ENCODE measurements around the gene GPANK1. TPM values are rescaled to one million over a fixed set of nuclear protein-coding genes. Genes with fewer than 3 reads are reported as not detected.

Gene GPANK1
- total RNA-seq, 2 donors from 2014 or later = 9.2 to 11.9 TPM

DNA sequence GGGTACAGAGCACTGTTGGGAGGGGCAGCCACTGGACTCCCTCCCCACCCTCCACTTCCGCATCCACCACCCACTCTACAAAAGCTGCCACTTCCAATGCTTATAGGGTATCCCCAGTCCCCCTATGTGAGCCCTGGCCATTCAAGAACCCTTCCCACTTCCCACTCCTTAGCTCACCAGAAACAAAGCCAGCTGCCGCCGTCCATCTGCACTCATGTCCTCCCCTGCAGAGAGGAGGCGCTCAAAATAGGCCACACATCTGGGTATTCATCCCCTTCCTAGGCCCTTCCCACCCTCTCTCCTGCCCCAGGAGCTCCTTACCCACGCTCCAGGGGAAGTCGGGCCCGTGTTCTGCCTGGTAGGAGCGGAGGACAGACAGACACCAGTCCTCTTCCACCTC lies 22.5 kb upstream of the GPANK1 start:
- Mint-ChIP-seq H3K27ac (no peak overlapping the region), H3K4me3 (no peak overlapping the region), H3K27me3 (no peaks in the 10 kb centered on the region), H3K36me3 (ENCODE audit: low read depth) (peaks cover 5% of the 10 kb centered on the region), H3K4me1 (peaks cover 8% of the 10 kb centered on the region)
- H3K9me3 ChIP-seq (ENCODE audit: control insufficient read depth, low read length, poor library complexity, severe bottlenecking) = no peaks in the 10 kb centered on the region
- DNase-seq (no peak), ATAC-seq (no peak)

DNA sequence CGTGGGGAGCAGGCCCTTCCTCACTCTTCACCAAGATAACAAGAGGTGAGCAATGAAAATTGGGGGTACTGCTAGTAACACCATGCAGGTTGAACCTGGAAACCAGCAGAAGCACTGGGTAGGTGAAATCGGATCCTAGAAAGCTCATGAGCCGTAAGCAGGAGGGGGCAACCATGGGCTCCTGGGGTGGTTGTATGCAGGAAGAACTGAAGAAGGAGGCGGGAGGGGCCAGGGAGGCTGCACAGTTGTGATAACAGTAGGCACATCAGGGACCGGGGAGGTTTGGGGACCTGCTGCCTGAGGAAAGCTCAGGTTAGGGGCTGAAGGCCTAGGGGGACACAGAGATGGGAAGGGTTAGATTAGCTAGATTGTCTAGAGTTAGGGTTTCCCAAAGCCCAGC lies 21.7 kb upstream of the GPANK1 start:
- ATAC-seq = no peak
- H3K27me3 Mint-ChIP-seq = no peaks in the 10 kb centered on the region
- DNase-seq = no peak
- H3K4me1 Mint-ChIP-seq = peaks cover 11% of the 10 kb centered on the region
- no peaks in the 10 kb centered on the region for H3K9me3 ChIP-seq (ENCODE audit: control insufficient read depth, low read length, poor library complexity, severe bottlenecking)
- H3K36me3 Mint-ChIP-seq (ENCODE audit: low read depth) = peaks cover 4% of the 10 kb centered on the region
- H3K27ac Mint-ChIP-seq = peak overlapping the region; percentile 84
- no peak overlapping the region for H3K4me3 Mint-ChIP-seq

DNA sequence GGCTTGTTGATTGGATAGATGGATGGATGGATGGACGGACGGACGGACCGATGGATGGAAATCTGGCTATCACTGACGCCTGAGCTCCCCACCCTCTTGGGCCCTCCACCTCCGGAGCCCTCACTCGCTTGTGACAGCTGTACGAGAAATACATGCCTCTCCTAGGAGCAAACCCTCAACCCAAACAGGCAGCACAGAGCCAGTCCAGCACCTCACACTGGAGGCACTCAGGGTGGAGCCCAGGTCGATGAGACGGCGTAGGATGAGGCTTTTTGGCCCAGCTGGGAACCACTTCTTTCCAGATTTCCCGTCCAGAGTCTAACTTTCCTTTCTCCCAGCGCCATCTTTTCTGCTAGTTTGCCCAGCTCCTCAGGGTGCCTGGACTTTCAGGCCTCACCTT lies 18.8 kb upstream of the GPANK1 start:
- H3K4me3 Mint-ChIP-seq = no peak overlapping the region
- no peaks in the 10 kb centered on the region for H3K27me3 Mint-ChIP-seq
- no peaks in the 10 kb centered on the region for H3K9me3 ChIP-seq (ENCODE audit: control insufficient read depth, low read length, poor library complexity, severe bottlenecking)
- H3K4me1 Mint-ChIP-seq = peaks cover 26% of the 10 kb centered on the region
- no peak overlapping the region for H3K27ac Mint-ChIP-seq
- ATAC-seq (no peak), DNase-seq (no peak)
- peaks cover 4% of the 10 kb centered on the region for H3K36me3 Mint-ChIP-seq (ENCODE audit: low read depth)

DNA sequence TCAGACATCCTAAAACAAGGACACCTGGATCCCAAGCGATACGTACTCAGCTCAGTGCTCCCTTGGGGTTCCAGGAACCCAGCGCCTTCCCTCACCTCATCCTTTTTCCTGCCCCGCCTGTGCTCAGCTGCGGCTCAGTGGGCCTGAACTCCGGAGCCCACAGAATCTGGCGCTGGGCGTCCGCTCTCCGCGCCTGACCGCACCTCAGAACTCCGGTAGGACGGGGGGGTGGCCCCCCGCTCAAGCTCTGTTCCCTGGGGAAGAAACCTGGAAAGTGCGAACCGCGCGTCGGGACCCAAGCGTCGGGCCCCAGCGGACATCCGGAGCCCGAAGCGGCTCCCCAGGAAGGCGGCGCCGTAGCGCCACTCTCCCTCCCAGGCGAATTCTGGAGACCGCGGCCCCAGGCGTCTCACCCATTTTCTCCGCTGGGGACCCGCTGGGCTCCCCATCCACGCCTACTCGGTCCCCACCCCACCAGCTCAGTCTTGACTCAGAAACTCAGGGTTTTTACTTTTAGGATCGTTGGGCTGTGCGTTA lies 16.4 kb upstream of the GPANK1 start:
- H3K4me3 Mint-ChIP-seq = peak overlapping the region; percentile 93

GRCh38 chr6:31680226-31681134 lies 15.7 kb upstream of the GPANK1 start, which contains the start of gene LY6G5C:
Gene LY6G5C, minus strand, starts transcription at chr6:31681067. Its CDS starts 694 bp downstream, at chr6:31680373.
- Mint-ChIP-seq H3K4me1 (peaks cover 31% of the 10 kb centered on the region), H3K4me3 (peak within 1 kb of the TSS; percentile 93), H3K27me3 (no peaks in the 10 kb centered on the region), H3K27ac (peak within 1 kb of the TSS; percentile 96), H3K36me3 (ENCODE audit: low read depth) (no peaks in the 10 kb centered on the region)
- ATAC-seq = peak; percentile 77
- H3K9me3 ChIP-seq (ENCODE audit: control insufficient read depth, low read length, poor library complexity, severe bottlenecking) = no peaks in the 10 kb centered on the region
- DNase-seq = peak; percentile 32 to 44 (median 38)

More for the DNA sequence above, 16.4 kb upstream of the GPANK1 start:
- Mint-ChIP-seq H3K27ac (peak overlapping the region; percentile 96), H3K4me1 (peaks cover 32% of the 10 kb centered on the region), H3K27me3 (no peaks in the 10 kb centered on the region), H3K36me3 (ENCODE audit: low read depth) (peaks cover 1% of the 10 kb centered on the region)
- peak; percentile 66 for ATAC-seq
- no peaks in the 10 kb centered on the region for H3K9me3 ChIP-seq (ENCODE audit: control insufficient read depth, low read length, poor library complexity, severe bottlenecking)
- DNase-seq = peak in 1 of 3 donors; percentile 25

DNA sequence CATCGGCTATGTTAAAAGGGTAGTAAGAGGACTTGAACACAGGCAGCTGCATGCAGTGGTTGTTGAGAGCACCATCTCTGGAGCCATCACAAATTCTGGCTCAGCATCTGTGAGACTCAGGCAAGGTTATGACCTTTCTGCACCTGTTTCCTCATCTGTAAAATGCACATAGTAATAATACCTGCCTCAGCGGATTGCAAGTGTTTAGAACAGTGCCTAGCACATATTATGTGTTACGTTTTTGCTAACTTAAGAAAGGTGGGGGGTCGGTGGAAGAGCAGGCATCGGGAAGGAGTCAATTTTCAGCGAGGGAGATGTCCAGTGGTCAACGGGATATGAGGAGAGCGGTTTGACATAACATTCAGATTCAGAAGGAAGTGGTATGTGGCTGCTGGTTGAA lies 13.2 kb upstream of the GPANK1 start:
- no peak for DNase-seq
- Mint-ChIP-seq H3K4me3 (no peak overlapping the region), H3K27ac (peak overlapping the region; percentile 67), H3K4me1 (peaks cover 31% of the 10 kb centered on the region), H3K36me3 (ENCODE audit: low read depth) (peaks cover 2% of the 10 kb centered on the region), H3K27me3 (no peaks in the 10 kb centered on the region)
- no peak for ATAC-seq
- no peaks in the 10 kb centered on the region for H3K9me3 ChIP-seq (ENCODE audit: control insufficient read depth, low read length, poor library complexity, severe bottlenecking)

- Mint-ChIP-seq H3K27me3 (no peaks in the 10 kb centered on the region), H3K4me1 (peaks cover 29% of the 10 kb centered on the region), H3K4me3 (peak overlapping the region; percentile 56), H3K27ac (no peak overlapping the region), H3K36me3 (ENCODE audit: low read depth) (peaks cover 5% of the 10 kb centered on the region)
- no peak for DNase-seq
- ATAC-seq = no peak
- H3K9me3 ChIP-seq (ENCODE audit: control insufficient read depth, low read length, poor library complexity, severe bottlenecking) = no peaks in the 10 kb centered on the region
Measured at GRCh38 chr6:31676904-31677303, 12.1 kb upstream of the GPANK1 start.

GRCh38 chr6:31676322-31676903 lies 11.6 kb upstream of the GPANK1 start:
- Mint-ChIP-seq H3K27me3 (no peaks in the 10 kb centered on the region), H3K36me3 (ENCODE audit: low read depth) (peaks cover 5% of the 10 kb centered on the region), H3K4me3 (peak overlapping the region; percentile 56), H3K4me1 (peaks cover 27% of the 10 kb centered on the region), H3K27ac (no peak overlapping the region)
- ATAC-seq (no peak), DNase-seq (no peak)
- H3K9me3 ChIP-seq (ENCODE audit: control insufficient read depth, low read length, poor library complexity, severe bottlenecking) = no peaks in the 10 kb centered on the region

DNA sequence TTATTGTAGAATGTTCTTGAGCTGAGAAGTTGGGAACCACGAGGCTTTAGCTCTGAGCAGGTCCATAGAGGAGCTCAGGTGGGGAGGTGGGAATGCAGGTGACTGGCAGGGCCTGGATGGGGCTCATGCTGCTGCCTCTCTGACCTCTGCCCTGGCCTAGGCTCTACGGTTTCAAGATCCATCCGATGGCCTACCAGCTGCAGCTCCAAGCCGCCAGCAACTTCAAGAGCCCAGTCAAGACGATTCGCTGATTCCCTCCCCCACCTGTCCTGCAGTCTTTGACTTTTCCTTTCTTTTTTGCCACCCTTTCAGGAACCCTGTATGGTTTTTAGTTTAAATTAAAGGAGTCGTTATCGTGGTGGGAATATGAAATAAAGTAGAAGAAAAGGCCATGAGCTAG lies 4.9 kb upstream of the GPANK1 start, which contains the start of gene LY6G5B:
TSS of gene LY6G5B (plus strand) at position 301 of the 400 bp plus-strand sequence. CDS start 975 bp downstream, outside the sequence.
- Mint-ChIP-seq H3K4me3 (no peak within 1 kb of the TSS), H3K27ac (no peak within 1 kb of the TSS), H3K27me3 (no peaks in the 10 kb centered on the region), H3K36me3 (ENCODE audit: low read depth) (peaks cover 8% of the 10 kb centered on the region), H3K4me1 (peaks cover 16% of the 10 kb centered on the region)
- no peaks in the 10 kb centered on the region for H3K9me3 ChIP-seq (ENCODE audit: control insufficient read depth, low read length, poor library complexity, severe bottlenecking)
- ATAC-seq = no peak
- no peak for DNase-seq

DNA sequence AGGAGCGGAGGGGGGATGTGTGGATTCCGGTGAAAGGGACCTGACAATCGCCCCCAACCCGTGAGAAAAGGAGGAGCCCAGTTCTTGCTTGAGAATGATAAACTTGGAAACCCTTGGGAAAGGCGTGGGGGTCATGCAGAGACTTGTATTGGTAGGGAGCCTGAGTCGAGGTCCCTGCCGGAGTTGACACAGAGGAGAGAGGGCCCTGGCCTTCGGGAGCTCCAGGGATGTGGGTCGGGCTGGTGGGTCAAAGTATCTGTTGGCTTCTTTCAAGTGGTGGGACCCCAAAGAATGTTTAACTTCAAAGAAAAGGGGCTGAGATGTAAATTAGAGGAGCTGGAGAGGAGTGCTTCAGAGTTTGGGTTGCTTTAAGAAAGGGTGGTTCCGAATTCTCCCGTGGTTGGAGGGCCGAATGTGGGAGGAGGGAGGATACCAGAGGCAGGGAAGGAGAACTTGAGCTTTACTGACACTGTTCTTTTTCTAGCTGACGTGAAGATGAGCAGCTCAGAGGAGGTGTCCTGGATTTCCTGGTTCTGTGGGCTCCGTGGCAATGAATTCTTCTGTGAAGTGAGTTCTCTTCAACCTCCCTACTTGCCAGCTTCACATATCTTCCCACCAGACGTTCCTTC lies 1.7 kb upstream of the GPANK1 start:
- H3K9me3 ChIP-seq (ENCODE audit: control insufficient read depth, low read length, poor library complexity, severe bottlenecking) = no peaks in the 10 kb centered on the region
- H3K27me3 Mint-ChIP-seq = no peaks in the 10 kb centered on the region
- H3K27ac Mint-ChIP-seq = peak overlapping the region; percentile 97
- peak overlapping the region; percentile 97 for H3K4me3 Mint-ChIP-seq
- ATAC-seq = no peak
- DNase-seq = no peak
- H3K36me3 Mint-ChIP-seq (ENCODE audit: low read depth) = peaks cover 9% of the 10 kb centered on the region
- H3K4me1 Mint-ChIP-seq = peaks cover 38% of the 10 kb centered on the region

GRCh38 chr6:31665501-31666336 lies 922 bp upstream of the GPANK1 start, which contains the start of gene CSNK2B:
Gene CSNK2B, plus strand, starts transcription at chr6:31666080. Its CDS starts 752 bp downstream, at chr6:31666832.
- Mint-ChIP-seq H3K36me3 (ENCODE audit: low read depth) (peaks cover 9% of the 10 kb centered on the region), H3K27me3 (no peaks in the 10 kb centered on the region), H3K27ac (peak within 1 kb of the TSS; percentile 97), H3K4me1 (peaks cover 41% of the 10 kb centered on the region), H3K4me3 (peak within 1 kb of the TSS; percentile 97)
- DNase-seq (peak; percentile 93 to 97 (median 95)), ATAC-seq (peak; percentile 92)
- H3K9me3 ChIP-seq (ENCODE audit: control insufficient read depth, low read length, poor library complexity, severe bottlenecking) = no peaks in the 10 kb centered on the region

Measured in T-helper 17 cell (primary cell).